Fibroblast of skin of back (primary cell): ENCODE results near the gene PINLYP.
A peak's percentile ranks its signal among the peaks of the same experiment; 100 is the strongest.

Source experiments
- DNase-seq: peaks from one replicate; pipeline ENCODE4 v3.0.0-alpha.2; 2013

PINLYP gene

DNA sequence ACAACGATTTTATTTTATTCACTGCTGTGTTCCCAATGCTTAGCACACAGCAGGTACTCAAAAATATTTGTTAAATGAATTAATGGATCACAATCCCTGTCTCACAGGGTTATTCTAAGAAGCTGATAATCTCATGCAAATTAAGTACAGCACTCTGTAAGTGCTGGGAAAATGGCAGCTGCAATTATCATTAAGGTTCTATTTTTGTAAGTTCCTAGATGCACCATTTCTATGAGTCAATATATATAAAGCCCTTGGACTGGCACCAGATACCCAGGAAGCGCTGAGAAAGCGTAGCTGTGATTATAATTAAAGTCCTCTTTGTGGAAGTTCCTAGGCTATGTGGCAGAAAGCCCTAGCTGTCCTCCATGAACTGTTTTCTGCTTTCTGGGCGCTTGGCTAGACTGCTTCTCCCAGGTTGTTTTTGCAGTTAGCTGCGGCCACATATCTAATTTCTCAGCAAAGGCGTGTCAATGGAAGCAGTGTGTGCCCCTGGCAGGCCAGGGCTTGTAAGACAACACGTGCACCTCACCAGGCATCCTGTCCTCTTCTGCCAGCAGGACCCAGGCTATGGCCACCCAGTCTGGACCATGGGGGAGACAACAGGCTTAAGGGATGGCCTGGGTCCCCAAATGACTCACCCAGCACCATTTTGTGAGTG is 31.1 kb downstream of the PINLYP start:
- no peak for DNase-seq

DNA sequence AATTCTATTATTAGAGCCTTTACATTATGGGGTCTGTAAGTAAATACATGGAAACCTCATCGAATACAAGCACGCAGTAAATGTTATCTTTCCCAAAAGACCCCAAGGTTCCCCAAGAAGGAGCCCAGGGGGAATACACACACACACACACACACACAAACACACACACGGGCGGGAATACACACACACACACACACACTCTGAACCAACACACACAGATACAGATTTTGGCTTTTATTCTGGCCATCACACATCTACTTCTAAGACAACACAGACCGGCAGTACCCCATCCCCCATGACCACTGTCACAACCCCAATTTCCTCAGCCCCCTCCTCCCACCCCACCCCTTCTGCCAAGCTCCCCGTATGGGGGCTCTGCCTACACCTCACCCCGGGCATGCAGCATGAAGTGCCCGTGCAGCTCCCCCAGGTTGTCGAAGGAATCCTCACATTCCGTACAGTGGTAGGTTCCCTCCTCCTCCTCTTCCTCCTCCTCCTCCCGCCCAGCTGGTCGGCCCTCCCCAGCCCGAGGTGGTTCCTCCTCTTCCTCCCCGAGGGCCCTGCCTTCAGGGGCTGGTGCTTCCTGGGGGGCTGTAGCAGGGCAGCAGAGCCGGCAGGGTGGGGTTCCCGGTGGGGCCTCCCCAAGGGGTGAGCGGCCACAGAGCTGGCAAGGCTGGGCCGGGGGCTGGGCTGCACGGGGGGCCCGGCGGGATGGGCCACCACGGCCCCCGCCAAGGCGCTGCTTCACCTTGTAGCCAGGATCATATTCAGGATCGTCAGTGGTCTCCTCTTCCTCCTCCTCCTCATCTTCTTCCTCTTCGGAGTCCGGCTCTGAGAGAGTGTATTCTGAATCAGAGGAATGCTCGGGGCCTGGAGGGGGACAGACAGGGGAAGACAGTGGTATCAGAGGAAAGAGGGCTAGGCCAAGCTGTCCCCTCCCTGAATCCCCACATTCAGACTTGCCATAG is 31.9 kb downstream of the PINLYP start:
- DNase-seq: no peak

DNA sequence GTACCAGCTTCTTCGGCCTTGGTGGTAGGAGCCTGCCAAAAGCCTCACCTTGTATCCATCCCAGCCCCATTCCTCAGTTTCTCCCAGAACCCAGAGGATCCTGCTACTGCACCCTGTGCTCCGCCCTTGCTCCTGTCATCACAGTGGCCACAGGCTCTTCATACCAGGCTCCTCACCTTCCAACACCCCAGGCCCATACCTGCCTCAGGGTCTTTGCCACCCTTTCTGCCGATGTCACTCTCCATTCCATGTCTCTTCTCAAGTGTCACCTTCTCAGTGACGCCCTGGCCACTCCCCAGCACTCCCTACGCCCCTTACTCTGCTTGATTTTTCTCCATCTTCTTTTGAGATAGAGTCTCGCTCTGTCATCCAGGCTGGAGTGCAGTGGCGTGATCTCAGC is 34.3 kb downstream of the PINLYP start:
- no peak for DNase-seq

DNA sequence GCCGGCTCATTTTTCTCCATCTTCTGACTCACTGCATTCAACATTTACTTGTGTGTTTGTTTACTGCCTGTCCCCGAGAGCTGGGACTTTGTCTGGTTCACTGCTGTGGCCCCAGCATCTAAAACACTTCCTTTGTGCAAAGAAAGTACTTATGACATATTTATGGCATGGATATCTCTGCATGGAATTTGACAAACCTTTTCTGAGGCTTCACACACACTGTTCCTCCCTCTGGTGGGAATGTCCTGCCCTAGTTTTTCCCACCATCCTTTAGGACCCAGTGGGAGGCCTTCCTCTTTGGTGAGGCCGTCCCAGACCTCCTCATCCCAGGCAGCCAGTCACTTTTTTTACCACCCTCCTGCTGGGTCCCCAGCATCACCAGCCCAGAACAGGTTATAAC is 34.9 kb downstream of the PINLYP start:
- DNase-seq: peak; percentile 47

DNA sequence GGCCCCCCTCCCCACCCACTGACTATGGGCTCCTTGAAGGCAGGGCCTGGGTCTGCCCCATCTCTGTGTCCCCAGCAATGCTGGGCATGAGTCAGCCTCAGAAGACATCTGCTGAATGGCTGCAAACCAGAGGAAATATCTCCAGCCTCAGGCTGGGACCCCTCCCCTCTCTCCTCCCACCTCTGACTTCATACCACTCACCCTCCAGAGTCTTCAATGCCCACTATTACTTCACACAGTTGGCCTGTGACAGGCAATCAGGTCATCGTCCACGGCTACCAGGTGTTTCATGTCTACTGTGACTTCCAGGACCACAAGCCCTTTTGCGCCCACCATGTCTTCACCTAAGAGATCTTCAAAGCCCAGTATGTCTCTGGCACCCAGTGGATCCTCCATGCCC is 36.2 kb downstream of the PINLYP start, which contains the start of gene SRRM5:
Gene SRRM5, plus strand, starts transcription at position 301 of the 400 bp plus-strand sequence. Its CDS starts 34 bp downstream, at position 335.
- DNase-seq: no peak

DNA sequence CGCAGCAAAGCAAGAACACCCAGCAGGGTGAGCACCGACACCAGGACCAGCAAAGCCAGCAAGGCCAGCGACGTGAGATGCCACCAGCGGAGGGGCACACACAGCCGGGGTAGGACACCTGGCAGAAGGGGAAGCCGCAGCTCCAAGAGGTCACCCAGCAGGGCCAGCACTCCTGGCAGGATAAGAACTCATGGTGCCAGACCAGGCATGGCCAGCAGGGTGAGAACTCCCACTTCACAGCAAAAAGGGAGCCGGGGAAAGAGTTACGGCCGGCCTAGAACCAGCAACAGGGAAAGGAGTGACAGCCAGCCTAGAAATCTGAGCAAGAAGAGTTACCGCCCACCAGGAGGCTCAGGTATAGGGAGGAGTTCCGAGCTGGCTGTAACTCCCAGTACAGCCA is 36.8 kb downstream of the PINLYP start:
- no peak for DNase-seq

DNA sequence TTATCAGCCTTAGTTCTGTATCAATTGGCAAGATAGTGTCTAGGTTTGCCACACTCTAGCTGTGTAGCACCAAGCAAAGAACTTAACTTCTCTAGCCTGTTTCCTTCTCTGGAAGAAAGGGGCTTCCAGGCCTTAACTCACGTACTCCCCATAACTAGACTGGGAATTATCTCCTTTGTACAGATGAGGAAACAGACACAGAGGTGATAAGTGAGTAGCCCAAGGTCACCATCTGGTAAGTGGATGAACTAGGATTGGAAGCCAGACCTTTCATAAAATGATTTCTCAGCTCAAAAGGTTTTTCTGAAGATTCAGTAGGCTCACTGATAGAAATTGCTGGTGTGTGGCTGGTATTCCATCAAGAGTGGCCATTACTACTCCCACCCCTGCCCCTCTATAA is 40.7 kb downstream of the PINLYP start:
- DNase-seq: no peak

DNA sequence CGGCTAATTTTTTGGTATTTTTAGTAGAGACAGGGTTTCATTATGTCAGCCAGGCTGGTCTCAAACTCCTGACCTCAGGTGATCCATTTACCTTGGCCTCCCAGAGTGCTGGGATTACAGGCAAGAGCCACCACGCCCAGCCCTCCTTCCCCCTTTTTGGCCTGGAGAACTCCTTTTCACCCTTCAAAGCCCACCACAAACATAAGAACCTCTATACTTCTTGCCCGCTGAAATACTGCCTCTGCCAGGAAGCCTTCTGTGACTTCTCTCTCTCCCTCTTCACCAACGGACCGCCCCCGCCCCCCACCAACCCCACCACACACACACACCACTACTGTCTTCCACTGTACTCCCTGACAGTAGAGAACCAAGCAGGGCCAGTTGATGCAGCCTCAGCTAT is 41.4 kb downstream of the PINLYP start:
- DNase-seq: no peak

DNA sequence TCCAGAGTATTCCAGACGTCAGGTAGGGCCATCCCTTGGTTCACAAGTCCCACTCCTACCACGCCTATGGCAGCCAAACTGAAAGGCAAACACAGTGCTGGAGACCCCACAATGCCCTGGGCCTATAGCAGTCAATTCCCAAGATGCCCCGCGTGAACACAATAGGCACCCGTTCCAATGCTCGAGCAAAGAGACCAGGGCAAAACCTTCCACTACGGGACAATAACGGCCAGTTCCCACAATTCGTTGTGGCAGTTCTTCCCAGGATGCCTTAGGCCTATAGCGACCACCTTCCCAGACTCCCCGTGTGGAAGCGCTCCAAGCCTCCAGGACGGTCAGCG is 43.3 kb downstream of the PINLYP start:
- DNase-seq: no peak

DNA sequence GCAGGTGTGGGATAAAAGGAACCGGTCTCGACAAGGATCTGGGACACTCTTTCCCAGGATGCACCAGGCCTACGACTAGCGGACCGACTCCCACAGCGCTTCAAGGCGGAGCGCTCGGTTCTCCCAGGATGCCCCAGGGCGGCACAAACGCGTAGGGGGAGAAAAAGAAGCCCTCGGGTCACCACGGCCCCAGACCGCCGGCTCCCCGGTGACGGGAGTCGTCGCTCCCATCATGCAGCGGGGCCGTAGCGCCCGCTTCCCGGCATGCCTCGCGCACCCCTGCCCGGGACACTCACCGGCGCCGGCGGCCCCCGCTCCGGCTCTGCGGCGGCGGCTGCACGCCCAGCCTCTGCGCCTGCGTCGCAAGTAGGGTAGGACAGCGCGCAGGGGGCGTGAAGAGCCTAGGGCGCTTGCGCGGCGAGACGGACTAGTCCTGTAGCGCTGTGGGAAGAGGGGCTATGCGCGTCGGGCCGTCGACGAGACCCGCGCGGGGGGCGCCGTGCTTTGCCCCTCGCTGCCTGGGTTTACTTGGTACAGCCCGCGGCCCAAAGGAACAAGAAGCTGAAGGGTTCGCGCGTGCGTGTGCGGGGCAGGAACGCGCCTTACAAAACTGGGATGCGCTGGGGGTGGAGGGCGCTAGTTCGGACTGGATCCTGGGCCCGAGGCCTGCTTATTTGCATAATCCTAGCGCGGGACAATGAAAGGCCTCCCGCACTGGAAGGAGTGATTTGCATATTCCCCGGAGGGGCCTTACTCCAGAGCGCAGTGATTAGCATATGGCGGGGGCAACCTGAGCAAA is 43.9 kb downstream of the PINLYP start, which contains the start of gene ZNF428:
Gene ZNF428, minus strand, starts transcription at position 368 of the 799 bp plus-strand sequence. CDS start 5,325 bp downstream, outside the sequence.
- peak; percentile 90 for DNase-seq

DNA sequence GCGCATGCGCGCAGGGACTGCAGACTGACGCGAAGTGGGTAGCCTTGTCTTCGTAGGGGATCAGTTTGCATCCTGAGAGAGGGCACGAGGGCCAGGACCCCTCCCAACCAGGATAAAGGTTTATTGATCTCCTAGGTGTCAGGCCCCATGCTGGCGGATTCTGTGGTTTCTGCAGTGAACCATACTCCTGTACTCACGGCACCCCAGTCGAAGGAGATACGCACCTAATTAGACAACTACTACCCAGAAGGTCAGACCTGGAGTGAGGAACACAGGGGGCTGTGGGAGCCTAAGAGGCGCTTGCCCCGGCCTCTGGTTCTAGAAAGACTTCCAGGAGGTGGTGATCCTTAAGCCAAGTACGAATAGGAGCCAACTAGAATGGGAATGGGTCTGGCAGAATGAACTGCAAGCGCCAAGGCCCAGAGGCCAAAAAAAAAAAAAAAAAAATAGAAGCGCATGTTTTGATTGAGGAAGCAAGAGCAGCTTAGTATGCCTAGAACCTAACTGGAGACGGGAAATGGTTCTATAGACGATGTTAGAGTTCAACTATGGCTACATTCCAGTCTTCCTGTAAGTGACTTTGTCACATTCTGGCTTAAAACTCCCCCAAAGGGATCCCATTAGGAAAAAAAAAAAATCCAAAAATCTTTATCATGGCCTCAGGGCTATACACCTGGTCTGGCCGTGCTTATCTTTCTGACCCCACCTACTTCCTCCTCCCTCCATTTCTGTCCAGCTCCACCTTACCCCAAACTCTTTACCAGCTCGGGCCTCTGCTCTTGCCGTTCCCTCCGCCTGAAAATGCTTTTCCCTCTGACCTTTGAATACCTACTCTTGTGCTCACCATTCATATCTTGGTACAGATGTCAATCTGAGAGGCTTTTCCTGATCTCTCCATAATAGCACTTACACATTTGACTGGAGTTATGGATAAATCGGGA is 44.7 kb downstream of the PINLYP start:
- no peak for DNase-seq

DNA sequence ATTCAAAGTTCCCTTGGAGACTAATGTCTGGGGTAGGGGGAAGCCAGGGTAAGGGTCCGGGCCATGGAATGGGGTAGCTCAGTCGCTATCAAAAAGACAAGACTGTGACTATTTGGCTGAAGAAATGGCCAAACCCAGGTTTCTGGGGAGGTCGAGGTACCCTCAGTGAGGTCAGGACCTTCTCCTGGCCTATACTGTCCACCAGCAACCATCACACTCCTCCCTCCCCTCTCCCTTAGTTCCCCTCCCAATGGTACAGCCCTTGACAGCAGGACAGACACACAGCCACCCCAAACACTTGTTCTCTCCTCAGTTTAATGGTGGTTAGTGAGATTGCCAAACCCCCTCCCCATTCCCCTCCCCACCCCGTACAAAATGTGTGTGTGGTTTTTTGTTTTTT is 46.5 kb downstream of the PINLYP start:
- DNase-seq: no peak

DNA sequence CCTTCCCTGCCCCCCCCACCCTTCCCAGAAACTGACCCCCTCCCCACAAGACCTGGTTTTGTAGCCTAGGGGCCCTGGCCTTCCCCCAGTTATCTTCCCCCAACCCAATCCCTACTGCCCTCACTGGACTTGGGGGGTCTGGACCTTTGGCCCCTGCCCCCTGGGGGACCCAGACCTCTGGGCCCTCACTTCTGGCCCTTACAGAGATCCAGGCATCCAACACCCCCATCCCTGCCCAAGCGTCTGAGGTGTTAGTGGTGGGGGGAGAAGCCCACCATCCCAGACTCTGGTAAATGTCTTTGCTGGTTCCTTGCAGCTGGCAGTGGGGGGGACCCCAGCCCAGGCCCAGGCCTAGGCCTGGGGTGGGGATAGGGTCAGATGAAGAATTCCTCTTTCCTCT is 47.4 kb downstream of the PINLYP start:
- no peak for DNase-seq

DNA sequence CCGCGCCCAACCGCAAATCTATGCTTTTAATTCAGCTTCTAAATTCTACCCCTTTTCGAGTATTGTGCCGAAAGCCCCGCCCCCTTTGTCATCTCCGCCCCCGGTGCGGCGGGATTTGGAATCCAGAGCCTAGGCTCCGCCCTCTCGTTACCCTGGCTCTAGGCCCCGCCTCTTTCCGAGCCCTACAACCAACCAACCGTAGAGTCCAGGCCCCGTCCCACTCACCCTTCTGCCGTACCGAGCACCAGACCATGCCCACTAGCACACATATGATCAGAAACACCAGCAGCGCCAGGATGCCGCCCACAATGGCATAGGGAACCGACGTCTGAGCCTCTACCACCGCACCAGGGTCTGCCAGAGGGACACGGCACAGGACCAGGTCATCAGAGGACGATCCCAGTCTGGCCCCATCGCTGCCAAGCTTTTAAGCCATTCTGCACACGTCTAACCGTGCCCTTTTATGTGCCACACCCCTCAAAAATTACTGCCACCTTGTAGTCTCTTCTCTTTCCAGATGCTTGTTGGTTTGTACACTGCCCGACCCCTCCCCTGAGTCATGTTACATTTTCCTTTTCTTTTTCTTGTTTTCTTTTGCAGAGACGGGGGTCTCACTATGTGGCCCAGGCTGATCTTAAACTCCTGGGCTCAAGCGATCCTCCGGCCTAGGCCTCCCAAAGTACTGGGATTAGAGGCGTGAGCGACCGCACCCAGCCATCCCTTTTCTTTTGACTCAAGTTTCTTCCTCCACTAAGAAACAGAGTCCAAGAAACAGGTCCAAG is 48.5 kb downstream of the PINLYP start:
- DNase-seq: no peak

DNA sequence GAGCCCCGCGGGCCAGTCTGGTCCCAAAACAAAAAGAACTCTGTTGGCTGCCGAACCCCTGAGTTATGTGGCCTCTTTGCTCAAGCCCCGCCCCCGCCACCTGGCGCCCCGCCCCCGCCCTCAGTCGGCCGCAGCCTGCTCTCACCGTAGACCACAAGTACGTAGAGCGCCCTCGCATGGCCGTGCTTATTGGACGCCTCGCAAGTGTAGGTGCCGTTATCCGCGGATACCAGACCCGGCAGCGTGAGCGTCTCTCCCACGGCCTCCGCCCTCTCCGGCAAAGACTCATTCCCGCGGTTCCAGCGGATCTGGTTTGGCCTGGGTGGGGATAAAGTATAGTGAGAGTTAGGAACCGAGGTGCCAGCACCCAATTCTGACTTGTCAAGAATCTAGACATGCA is 49.3 kb downstream of the PINLYP start:
- no peak for DNase-seq

DNA sequence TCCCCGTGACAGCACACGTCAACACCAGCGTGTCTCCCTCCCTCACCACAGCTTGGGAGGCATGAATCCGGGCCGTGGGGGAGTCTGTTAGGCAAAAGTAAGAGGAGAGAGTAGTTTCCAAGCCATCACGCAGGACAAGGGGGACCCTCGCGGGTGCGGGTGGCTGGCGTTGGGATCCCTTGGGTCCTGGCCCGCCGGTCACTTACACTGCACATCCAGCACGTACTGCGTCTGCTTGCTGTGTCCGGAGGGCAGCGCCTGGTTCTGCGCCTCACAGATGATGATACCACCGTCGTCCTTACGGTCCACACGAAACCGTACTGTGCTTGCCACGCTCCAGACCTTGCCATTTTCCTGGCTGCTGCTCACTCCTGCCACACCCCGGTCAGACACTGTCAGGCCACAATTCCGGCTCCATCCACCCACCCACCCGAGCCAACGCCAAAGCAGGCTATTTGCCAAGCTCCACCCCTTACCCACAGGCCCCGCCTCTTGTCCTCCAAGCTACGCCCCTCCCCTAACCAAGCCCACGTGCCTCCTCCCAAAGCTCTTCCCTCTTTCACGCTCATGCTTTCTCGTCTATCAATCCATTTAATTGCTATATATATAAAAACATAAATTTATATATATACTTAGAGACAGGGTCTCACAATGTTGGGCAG is 50.4 kb downstream of the PINLYP start:
- DNase-seq: no peak

DNA sequence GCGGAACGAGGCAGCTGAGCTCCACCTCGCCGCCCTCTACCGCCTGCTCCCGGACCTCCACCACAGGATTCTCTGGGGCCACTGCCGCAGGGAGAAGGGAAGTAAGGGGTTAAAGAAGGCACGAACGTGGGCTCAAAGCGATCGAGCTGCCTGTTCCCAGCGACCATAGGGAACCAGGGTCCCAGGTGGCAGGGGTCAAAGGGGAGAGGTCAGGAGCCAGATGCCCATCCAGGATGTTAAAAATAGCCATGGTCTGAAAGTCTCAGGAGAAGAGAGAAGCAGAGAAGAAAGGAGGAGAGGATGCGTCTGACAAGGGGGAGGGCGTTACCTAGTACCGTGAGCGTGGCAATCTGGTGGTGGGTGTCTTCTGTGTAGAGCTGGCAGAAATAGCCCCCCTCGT is 51.2 kb downstream of the PINLYP start:
- DNase-seq: no peak

DNA sequence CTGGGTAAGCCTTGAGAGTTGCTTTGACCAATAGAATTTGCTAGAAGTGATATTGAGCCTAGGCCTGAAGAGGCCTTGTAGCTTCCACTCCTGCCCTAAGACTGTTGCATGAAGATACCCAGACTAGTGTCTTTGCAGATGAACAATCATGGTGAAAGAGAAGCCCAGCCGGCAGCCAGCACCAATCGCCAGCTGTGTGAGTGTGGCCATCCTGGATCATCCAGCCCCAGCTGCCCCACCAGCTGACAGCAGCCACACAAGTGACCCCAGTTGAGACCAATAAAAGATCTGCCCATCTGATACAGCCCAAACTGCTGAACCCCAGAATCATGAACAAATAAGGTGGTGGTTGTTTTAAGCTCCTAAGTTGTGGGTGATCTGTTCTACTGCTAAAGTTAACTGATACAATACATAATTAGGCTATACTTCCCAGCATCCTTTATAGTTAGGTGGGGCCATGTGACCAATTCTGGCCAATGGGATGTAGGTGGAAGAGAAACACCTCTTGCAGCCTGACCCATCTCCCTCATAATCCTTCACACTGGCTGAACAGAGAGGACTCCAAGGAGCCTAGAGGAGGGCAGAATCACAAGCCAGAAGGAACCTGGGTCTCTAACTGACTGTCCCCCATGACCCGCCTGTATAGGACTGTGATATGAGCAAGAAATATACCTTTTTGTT is 53.2 kb downstream of the PINLYP start:
- DNase-seq: no peak

DNA sequence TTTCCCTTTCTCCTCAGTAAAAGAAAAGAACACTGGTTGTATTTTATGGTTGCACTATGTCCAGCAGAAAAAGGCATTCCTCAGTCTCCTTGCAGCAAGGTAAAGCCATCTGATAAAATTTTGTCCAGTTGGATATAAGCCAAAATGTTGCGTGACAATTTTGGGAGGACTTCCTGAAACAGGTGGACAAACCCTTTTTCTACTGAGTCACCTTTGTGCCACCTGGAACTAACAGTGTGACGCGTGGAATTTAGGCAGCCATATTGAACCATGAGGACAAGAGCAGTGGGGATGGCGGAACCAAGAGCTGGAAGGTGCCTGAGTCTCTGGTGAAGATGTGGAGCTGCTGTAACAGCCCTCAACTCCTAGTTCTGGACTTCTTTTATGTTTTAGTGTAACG is 55.9 kb downstream of the PINLYP start:
- no peak for DNase-seq
